DOHH2 (cell line): ENCODE measurements around the gene POU2F1.

ENCODE experiments used
- EZH2phosphoT487 ChIP-seq: fragments of 200-600 bp; sonication (generic); IDR thresholded peaks from 2 replicates; pipeline ENCODE4 v1.6.1; 2017; ENCODE audit warnings: borderline replicate concordance, mild to moderate bottlenecking, antibody characterized with exemption, low read length, moderate library complexity, mixed read lengths
- TF ChIP-seq, protein P1 (sequence below): fragments of 200-600 bp; sonication (generic); IDR thresholded peaks from one replicate; pipeline ENCODE4 v1.5.1; 2014; ENCODE audit warnings: antibody characterized with exemption, mild to moderate bottlenecking, low read depth, low read length; ENCODE audit not compliant: poor library complexity, severe bottlenecking

DNA sequence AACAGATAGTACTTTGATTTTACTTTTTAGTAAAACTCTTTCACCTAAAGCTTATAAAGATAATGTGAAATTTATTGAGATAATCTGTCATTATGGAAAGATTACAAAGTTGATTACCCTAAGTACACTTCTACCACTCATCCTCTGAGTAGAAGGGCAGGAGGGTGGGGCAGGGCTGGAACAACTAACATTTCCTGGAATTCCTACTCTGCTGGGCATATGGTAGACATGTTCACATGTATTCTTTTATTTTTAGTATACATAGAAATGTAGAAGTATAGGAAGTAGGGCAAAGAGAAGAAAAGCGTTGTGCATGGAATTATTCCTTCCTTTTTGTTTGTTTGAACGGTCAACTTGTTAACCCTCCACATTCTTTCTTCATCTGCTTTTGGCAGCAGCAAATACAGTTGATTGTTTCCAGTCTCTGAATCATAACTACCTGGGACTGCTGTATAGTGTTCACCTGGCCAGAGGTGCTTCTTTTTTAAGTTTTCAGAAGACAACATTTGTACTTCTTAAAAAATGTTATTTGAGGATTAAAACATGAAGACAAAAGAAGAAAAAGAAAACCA lies 85.1 kb downstream of the POU2F1 start:
- TF ChIP-seq, protein P1, sequence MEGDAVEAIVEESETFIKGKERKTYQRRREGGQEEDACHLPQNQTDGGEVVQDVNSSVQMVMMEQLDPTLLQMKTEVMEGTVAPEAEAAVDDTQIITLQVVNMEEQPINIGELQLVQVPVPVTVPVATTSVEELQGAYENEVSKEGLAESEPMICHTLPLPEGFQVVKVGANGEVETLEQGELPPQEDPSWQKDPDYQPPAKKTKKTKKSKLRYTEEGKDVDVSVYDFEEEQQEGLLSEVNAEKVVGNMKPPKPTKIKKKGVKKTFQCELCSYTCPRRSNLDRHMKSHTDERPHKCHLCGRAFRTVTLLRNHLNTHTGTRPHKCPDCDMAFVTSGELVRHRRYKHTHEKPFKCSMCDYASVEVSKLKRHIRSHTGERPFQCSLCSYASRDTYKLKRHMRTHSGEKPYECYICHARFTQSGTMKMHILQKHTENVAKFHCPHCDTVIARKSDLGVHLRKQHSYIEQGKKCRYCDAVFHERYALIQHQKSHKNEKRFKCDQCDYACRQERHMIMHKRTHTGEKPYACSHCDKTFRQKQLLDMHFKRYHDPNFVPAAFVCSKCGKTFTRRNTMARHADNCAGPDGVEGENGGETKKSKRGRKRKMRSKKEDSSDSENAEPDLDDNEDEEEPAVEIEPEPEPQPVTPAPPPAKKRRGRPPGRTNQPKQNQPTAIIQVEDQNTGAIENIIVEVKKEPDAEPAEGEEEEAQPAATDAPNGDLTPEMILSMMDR: no peak
- TF ChIP-seq EZH2phosphoT487: no peak
